Measurements from ENCODE around the gene PALMD. TPM values are rescaled to one million over a fixed set of nuclear protein-coding genes. Genes with fewer than 3 reads are reported as not detected.

The PALMD gene
- total RNA-seq, 1 donor from 2014 or later: 18.8 TPM

- peak; percentile 48 to 76 for ATAC-seq
- Histone ChIP-seq H3K27me3 (ENCODE audit: low read depth) (no peaks in the 10 kb centered on the region), H3K27ac (peak overlapping the region; percentile 38), H3K4me1 (peaks cover 35% of the 10 kb centered on the region), H3K36me3 (peaks cover 3% of the 10 kb centered on the region), H3K4me3 (no peak overlapping the region), H3K9me3 (no peaks in the 10 kb centered on the region)
- intact Hi-C loops (cut with DNase I): no loop called here
- DNase-seq: no peak
- no peak for TF ChIP-seq CTCF (IDR thresholded peaks at IDR 0.05)
Measured at GRCh38 chr1:99659755-99660210, 13.9 kb downstream of the PALMD start.

GRCh38 chr1:99660496-99660895, 14.6 kb downstream of the PALMD start:
- H3K9me3 ChIP-seq: no peaks in the 10 kb centered on the region
- peaks cover 35% of the 10 kb centered on the region for H3K4me1 ChIP-seq
- peaks cover 3% of the 10 kb centered on the region for H3K36me3 ChIP-seq
- DNase-seq: no peak
- no peak for ATAC-seq
- peak overlapping the region; percentile 38 for H3K27ac ChIP-seq
- no peaks in the 10 kb centered on the region for H3K27me3 ChIP-seq (ENCODE audit: low read depth)
- intact Hi-C loops (cut with DNase I): no loop called here
- no peak for TF ChIP-seq CTCF (IDR thresholded peaks at IDR 0.05)
- no peak overlapping the region for H3K4me3 ChIP-seq

GRCh38 chr1:99661780-99662179, 15.9 kb downstream of the PALMD start:
- intact Hi-C loops (cut with DNase I): no loop called here
- no peaks in the 10 kb centered on the region for H3K27me3 ChIP-seq (ENCODE audit: low read depth)
- H3K4me1 ChIP-seq: peaks cover 35% of the 10 kb centered on the region
- ATAC-seq (no peak), DNase-seq (no peak)
- H3K36me3 ChIP-seq: peaks cover 3% of the 10 kb centered on the region
- H3K9me3 ChIP-seq: no peaks in the 10 kb centered on the region
- no peak for TF ChIP-seq CTCF (IDR thresholded peaks at IDR 0.05)
- no peak overlapping the region for H3K4me3 ChIP-seq
- H3K27ac ChIP-seq: peak overlapping the region; percentile 57

- Histone ChIP-seq H3K36me3 (peaks cover 3% of the 10 kb centered on the region), H3K9me3 (no peaks in the 10 kb centered on the region), H3K4me3 (no peak overlapping the region), H3K4me1 (peaks cover 35% of the 10 kb centered on the region), H3K27ac (peak overlapping the region; percentile 57), H3K27me3 (ENCODE audit: low read depth) (no peaks in the 10 kb centered on the region)
- ATAC-seq (peak; percentile 75 to 82), DNase-seq (no peak)
- TF ChIP-seq CTCF (IDR thresholded peaks at IDR 0.05): no peak
- intact Hi-C loops (cut with DNase I): no loop called here
Measured at GRCh38 chr1:99662539-99663080, 16.7 kb downstream of the PALMD start.

GRCh38 chr1:99663501-99663900, 17.6 kb downstream of the PALMD start:
- Histone ChIP-seq H3K4me1 (peaks cover 35% of the 10 kb centered on the region), H3K4me3 (no peak overlapping the region), H3K36me3 (peaks cover 7% of the 10 kb centered on the region), H3K9me3 (no peaks in the 10 kb centered on the region), H3K27ac (peak overlapping the region; percentile 57), H3K27me3 (ENCODE audit: low read depth) (no peaks in the 10 kb centered on the region)
- no peak for TF ChIP-seq CTCF (IDR thresholded peaks at IDR 0.05)
- ATAC-seq: no peak
- intact Hi-C loops (cut with DNase I): no loop called here
- no peak for DNase-seq
